GM21367 (cell line): Measurements from ENCODE around the gene NAP1L1.
"Not testable (repeated sequence)": the region's sequence is repeated elsewhere in the genome, so short reads cannot be mapped to it uniquely, and the experiment has no call there.

Experiments
- ATAC-seq: cut with Tn5 transposase; IDR thresholded peaks from one replicate; pipeline ENCODE4 v1.9.1; 2021; ENCODE audit not compliant: unreplicated experiment

Gene NAP1L1

DNA sequence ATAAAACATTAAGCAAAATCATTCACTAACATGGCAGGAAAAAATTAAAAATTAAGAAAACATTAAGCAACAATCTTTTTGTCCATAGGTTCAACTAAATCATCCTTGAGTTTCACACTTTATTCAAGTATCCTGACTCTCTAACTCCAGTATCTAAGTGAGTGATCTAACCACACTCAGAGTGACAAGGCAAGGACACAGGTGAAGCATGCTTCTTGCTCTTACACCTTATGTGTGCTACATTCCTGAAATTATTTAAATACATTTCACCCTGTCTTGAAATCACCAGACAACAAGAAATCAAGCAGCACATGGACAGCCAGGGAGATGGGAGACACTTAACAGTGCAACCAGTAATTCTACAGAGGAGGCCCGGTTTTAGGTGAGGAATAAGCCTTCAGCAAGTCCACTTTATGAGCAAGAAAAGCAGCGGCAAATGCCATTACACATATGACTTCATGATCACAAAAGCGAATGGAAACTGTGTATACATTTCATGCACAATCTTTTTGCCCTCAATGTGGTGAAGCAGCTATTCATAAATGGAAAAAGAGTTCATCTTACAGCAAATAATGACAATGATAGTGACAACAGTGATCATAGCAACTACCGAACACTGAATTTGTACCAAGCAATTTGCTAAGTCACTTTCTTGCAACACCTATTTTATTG is 90.3 kb downstream of the NAP1L1 start:
- ATAC-seq, result no peak

DNA sequence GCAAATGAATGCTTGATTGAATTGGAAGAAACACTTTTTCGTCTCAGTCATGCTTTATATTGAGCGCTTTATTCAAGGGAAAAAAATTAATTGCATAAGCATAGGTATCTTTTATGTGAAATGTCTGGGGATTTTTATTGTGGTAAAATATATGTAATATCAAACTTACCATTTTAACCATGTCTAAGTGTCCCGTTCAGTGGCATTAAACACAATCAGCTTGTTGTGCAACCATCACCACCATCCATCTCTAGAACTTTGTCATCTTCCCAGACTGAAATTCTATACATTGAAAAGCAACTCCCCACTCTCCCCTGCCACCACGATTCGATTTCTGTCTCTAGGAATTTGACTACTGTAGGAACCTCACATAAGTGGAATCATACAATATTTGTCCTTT is 92.7 kb downstream of the NAP1L1 start:
- no peak for ATAC-seq

DNA sequence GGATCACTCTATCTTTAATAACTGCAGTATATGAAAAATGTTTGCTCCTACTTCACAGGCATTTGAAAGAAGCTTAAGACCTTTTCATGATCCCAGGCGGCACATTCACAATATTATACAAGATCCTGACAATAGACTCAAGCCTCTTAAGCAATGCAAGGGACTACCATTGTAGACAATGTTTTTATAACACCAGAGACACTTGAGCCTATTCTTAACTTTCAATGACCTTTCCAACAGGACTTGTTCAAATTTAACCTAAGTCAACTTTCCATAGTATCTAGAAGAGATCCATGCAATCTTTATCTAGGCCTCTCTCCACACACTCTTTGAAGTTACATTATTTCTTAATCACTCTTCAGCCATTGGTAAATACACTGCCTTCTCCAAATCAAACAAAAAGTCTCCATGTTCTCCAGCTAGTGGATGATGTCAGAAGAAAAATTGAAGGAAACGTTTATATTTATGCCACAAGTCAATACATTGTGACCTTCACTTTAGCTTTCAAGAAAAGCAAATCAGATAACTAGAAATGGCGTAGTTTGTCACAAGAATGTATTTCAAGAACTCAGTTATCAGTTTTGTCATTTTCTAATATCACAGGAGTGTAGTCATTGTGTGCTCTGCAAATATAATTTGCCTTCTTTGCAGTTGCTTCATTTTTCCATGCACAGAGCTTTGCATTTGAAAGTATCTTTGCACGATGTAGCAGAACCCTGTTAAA is 94.1 kb downstream of the NAP1L1 start:
- no peak for ATAC-seq

DNA sequence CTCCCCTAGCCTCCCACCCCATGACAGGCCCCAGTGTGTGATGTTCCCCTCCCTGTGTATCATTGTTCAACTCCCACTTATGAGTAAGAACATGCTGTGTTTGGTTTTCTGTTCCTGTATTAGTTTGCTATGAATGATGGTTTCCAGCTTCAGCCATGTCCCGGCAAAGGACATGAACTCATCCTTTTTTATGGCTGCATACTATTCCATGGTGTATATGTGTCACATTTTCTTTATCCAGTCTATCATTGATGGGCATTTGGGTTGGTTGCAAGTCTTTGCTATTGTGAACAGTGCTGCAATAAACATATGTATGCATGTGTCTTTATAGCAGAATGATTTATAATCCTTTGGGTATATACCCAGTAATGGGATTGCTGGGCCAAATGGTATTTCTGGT is 96.8 kb downstream of the NAP1L1 start:
- ATAC-seq, result not testable (repeated sequence)
